ENCODE data around the gene RNLS.
"Not testable (repeated sequence)": the region's sequence is repeated elsewhere in the genome, so short reads cannot be mapped to it uniquely, and the experiment has no call there.

The RNLS gene

GRCh38 chr10:88385601-88386203, 197.4 kb downstream of the RNLS start:
- DNase-seq, result no peak

GRCh38 chr10:88383276-88383675, 199.8 kb downstream of the RNLS start:
- no peak for DNase-seq

- no peak for DNase-seq
These were observed 200.4 kb downstream of the RNLS start for GRCh38 chr10:88382699-88383098.

GRCh38 chr10:88379575-88379974, 203.5 kb downstream of the RNLS start:
- no peak for DNase-seq

GRCh38 chr10:88377510-88377909, 205.6 kb downstream of the RNLS start:
- DNase-seq, result no peak

GRCh38 chr10:88374392-88375175, 208.5 kb downstream of the RNLS start:
- DNase-seq, result no peak

- DNase-seq, result no peak
These were observed 210.1 kb downstream of the RNLS start for GRCh38 chr10:88372881-88373592.

GRCh38 chr10:88372051-88372715, 210.9 kb downstream of the RNLS start:
- DNase-seq, result no peak

GRCh38 chr10:88370713-88371112, 212.4 kb downstream of the RNLS start:
- no peak for DNase-seq

GRCh38 chr10:88366772-88367171, 216.3 kb downstream of the RNLS start:
- DNase-seq, result no peak

- DNase-seq, result no peak
These were observed 220.9 kb downstream of the RNLS start for GRCh38 chr10:88361995-88362807.

GRCh38 chr10:88361494-88361893, 221.6 kb downstream of the RNLS start:
- no peak for DNase-seq

GRCh38 chr10:88355750-88356149, 227.4 kb downstream of the RNLS start:
- DNase-seq, result not testable (repeated sequence)

GRCh38 chr10:88347597-88348304, 235.4 kb downstream of the RNLS start:
- no peak for DNase-seq

- DNase-seq, result no peak
These were observed 236.1 kb downstream of the RNLS start for GRCh38 chr10:88347022-88347421.

GRCh38 chr10:88346144-88346977, 236.8 kb downstream of the RNLS start:
- no peak for DNase-seq

- no peak for DNase-seq
These were observed 239.2 kb downstream of the RNLS start for GRCh38 chr10:88343761-88344484.

GRCh38 chr10:88342733-88343310, 240.3 kb downstream of the RNLS start:
- no peak for DNase-seq

- DNase-seq, result no peak
These were observed 246.0 kb downstream of the RNLS start for GRCh38 chr10:88337134-88337533.

- no peak for DNase-seq
These were observed 246.8 kb downstream of the RNLS start for GRCh38 chr10:88336334-88336733.
